HG03354 (cell line): ENCODE results near the gene LSM7.
"Not testable (repeated sequence)": the region's sequence is repeated elsewhere in the genome, so short reads cannot be mapped to it uniquely, and the experiment has no call there.

Source experiments
- ATAC-seq: cut with Tn5 transposase; IDR thresholded peaks from one replicate; pipeline ENCODE4 v1.9.1; 2021; ENCODE audit warnings: mild to moderate bottlenecking; ENCODE audit not compliant: unreplicated experiment, poor library complexity, severe bottlenecking

The LSM7 gene

DNA sequence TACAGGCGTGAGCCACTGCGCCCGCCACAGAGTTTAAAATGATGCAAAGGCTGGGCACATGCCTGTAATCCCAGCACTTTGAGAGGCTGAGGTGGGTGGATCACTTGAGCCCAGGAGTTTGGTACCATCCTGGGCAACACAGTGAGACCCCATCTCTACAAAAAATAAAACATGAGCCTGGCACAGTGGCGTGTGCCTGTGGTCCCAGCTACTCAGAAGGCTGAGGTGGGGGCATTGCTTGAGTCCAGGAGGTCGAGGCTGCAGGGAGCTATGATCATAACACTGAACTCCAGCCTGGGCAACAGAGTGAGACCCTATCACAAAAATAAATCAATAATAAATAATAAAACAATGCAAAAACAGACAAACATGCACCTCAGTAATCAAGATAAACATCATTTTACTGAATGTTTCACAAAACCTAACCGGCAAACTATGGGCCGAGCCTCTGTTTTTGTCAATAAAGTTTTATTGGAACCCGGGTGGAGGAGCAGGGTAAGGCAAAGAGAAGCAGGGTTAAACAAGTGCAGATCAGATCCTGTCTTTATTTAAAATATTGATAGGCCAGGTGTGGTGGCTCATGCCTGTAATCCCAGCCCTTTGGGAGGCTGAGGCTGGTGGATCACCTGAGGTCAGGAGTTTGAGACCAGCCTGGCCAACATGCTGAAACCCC lies 44.4 kb downstream of the LSM7 start:
- ATAC-seq: no peak

DNA sequence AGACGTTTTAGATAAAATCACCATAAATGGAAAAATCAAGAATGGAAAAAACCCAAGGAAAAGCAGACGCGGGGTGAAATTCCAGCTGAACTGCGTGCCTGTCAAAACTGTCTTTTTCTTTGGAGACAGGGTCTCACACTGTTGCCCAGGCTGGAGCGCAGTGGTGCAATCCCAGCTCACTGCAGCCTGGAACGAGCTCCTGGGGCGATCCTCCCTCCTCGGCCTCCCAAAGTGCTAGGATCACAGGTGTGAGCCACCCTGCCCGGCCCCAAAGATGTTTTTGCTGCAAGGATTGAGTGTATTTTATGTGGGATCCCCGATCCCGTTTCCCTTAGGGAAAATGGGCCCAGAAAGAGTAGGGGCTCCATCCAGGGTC lies 45.5 kb downstream of the LSM7 start:
- no peak for ATAC-seq

DNA sequence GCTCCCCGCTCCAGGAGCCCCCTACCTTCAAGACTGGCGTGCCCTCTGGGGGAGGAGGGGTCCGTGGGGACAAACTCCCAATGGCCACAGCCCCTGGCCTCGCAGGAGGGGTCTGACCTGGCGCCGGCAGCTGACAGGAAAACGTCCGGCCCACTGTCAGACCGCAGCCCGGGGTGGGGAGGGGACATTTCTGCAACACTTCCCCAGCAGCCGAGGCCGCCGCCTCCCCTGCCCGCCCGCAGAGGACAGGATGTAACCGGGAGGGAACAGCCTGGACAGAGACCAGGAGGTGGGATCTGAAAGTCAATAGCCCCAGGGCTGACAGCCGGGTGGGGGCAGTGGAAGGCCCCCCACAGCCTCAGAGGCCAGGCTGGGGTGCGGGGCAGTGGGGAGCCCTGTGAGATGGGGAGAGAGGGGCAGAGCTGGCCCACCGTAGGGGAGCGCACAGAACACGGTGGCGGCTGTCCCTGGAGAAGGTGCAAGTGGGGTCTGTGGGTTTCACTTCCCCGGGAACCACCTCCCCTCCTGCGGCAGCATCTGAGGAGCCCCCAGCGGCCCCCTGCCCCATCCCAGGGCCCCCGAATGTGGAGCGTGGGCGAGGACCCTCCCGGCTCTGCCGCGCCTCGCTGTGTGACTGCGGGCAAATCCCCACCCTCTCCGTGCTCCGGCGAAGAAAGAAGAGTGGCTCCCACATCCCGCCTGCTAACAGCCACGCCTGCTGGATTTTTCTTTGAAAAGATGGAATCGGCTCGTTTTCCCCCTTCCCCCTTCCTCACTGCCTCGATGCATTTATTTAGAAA lies 46.1 kb downstream of the LSM7 start, which contains the start of gene PEAK3:
Gene PEAK3, minus strand, starts transcription at position 114 of the 800 bp plus-strand sequence. CDS start 1,244 bp downstream, outside the sequence.
- no peak for ATAC-seq

DNA sequence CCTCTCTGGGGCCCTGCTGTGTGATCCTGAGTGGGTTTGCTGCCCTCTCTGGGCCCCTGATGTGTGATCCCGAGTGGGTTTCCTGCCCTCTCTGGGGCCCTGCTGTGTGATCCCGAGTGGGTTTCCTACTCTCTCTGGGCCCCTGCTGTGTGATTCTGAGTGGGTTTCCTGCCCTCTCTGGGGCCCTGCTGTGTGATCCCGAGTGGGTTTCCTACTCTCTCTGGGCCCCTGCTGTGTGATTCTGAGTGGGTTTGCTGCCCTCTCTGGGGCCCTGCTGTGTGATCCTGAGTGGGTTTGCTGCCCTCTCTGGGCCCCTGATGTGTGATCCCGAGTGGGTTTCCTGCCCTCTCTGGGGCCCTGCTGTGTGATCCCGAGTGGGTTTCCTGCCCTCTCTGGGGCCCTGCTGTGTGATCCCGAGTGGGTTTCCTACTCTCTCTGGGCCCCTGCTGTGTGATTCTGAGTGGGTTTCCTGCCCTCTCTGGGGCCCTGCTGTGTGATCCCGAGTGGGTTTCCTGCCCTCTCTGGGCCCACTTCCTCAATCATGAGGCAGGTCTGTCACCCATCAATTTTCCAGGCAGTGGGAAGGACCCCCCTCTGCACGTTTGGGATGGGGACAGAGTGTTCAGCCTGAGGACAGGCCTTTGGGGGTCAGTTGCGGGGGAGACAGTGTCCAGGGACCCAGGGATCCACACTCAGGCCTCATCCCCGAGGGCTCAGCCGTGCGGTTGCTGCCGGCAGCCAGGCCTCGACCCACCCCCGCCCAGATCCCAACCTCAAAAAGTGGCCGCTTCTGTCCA lies 46.9 kb downstream of the LSM7 start:
- ATAC-seq: not testable (repeated sequence)

DNA sequence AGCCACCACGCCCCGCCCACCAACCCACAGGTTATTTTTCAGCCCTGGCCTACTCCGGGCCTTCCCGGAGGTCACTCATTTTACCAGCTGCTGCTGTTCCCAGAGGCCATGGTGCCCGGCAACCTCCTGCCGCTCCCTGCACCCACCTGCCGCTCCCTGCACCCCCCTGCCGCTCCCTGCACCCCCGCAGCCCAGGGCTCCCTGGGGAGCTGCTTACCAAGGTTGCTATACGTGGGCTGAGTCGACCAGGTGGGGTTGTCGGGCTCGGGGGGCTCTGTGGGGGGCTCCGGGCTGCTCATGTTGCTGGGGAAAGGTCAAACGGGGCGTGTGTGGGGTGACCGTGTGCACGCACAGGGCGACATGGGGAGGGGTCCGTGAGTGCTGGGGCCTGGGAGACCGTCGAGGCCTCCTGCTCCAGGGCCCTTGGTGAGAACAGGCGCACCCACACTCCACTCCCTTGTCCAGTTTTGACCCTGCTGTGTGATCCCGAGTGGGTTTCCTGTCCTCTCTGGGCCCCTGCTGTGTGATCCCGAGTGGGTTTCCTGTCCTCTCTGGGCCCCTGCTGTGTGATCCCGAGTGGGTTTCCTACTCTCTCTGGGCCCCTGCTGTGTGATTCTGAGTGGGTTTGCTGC lies 47.6 kb downstream of the LSM7 start:
- ATAC-seq: no peak

DNA sequence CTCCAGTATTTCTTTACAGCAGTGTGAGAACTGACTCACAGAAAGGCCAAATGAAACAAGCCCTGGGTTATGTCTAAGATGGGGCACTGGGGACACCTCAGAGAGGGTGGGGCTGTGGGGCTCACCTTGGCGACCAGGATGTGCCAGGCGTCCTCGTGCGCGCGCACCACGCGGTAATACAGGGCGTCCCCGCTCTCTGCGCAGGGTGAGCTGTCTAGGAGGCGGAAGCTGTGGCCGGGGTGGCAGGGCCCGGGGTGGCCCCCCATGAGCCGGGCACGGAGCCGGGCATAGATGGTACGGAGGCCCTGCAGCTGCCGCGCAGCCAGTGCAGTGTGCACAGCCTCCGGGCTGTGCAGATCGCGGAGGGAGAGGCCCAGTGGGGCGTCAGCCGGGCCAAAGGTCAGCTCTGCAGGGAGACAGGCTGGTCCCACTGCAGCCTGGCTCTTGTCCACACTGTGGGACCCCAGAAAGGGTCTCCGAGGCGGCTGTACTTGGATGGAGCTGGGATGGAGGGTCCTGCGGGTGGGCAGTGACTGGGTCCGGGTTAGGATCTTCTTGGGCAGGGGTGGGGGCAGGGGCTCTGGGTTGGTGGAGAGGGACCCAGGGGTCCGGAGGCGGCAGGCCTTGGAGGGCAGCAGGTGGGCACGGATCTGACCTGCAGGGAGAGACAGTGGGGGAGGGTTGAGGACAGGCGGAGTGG lies 49.8 kb downstream of the LSM7 start:
- no peak for ATAC-seq

DNA sequence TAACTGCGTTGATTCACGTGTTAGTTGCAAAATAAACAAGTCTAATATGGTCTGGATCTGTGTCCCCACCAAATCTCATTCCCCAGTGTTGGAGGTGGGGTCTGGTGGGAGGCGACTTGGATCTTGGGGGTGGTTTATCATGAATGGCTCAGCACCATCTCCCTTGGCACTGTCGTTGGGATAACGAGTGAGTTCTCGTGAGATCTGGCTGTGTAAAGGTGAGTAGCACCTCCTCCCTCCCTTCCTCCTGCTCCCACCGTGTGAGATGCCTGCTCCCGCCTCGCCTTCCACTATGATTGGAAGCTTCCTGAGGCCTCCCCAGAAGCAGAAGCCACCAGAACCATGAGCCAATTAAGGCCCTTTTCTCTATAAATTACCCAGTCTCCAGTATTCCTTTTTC lies 51.2 kb downstream of the LSM7 start:
- ATAC-seq: no peak

DNA sequence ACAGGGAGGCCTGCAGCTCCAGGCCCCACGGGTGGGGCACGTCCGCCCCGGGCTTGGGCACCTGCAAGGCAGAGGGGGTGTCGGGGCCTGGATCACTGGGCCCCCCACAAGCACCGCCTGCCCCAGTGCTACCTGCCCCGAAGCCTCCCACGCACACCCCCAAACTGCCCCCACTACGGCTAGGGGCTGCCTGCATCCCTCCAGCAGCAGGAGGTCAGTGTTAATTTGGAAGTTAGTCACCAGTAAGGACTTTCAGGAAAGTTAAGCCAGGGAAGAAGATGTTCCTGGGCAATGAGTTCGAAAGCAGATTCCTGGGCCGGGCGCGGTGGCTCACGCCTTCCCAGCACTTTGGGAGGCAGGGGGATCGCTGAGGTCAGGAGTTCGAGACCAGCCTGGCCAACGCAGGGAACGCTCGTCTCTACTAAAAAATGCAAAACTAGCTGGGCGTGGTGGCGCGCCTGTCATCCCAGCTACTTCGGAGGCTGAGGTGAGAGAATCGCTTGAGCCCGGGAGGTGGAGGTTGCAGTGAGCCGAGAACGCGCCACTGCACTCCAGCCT lies 51.9 kb downstream of the LSM7 start:
- ATAC-seq: no peak

DNA sequence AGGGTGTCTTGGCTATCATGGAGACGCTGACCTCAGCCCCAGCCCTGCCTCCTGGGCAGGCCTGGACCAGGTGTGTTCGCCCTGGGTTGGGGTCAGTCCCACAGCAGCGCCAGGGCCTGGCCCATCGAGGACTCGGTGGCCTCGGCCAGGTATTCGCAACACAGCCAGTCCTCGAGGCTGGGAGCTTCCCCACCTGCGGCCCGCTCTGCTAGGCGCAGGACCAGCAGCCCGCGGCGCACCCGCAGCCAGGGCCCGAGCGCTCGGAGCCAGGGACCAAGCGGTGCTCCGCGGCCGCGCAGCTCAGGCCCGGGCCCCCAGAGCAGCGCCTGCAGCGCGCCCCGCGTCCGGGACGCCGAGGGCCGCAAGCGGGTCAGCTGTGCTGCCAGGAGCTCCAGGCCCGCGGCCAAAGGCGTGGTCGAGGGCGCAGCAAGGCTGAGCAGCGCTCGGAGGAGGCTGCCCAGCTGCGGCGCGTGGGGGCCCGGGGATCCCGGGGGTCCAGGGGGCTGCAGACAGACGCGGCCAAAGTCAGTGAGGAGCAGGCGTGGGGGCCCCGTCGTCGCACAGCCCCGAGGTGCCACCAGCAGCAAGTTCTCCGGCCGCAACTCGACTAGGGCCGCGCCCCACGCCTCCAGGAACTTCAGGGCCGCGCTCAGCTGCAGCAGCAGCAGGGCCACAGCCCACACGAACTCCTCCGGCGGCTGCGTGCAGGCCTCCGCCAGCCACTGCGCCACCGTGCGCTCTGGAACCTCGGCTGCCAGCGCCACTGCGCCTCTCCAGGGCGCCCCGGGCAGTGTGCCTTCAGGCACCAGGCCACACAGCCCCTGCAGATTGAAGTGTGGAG lies 52.6 kb downstream of the LSM7 start:
- no peak for ATAC-seq

DNA sequence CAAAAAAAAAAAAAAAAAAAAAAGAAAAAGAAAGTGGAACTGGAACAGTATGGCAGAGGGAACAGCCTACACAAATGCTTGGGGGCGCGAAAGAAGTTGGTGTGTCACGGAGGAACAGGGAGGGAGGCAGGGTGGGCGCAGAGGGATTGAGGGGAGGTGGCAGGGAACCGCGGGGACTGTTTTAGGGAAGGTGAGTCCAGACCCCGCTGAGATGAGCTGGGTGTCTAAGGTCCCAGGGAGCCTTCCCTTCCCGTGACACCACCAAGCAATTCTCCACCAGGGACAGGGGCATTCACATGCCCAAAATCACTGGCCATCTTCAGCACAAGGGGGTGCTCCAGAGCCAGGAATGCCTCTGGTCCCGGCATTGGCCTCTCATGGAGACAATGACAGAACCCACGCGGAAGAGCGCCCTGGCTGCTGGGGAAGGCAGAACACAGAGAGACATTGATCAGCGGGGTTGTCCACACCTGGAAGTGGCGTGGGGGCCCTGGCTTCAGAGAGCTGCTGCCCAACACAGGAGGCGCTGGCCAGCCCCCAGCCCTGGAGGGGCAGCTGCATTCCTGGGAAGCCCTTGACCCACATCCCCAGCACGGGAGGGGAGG lies 53.4 kb downstream of the LSM7 start:
- ATAC-seq: no peak

DNA sequence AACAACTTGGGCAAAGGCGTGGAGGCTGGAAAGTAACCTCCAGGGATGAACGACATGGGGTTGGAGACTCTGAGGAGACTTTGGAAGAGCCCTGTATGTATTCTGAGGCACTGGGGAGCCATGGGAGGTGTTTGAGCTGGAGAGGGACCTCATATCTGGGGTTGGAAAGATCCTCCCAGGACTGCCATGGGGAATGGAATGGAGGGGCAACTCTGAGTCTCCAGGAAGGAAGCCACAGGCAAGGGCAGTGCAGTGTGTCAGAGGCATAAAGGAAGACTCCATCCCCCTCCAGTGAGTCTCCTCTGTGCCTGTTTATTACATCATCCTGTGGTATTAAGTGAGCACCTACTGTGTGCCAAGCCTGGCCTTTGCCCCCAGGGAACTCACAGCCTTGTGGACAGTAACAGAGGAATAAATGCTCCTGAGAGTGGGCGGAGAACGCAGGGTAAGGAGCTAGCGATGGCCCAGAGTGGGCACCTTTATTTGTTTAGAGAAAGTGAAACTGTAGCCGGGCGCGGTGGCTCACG lies 54.1 kb downstream of the LSM7 start:
- no peak for ATAC-seq

DNA sequence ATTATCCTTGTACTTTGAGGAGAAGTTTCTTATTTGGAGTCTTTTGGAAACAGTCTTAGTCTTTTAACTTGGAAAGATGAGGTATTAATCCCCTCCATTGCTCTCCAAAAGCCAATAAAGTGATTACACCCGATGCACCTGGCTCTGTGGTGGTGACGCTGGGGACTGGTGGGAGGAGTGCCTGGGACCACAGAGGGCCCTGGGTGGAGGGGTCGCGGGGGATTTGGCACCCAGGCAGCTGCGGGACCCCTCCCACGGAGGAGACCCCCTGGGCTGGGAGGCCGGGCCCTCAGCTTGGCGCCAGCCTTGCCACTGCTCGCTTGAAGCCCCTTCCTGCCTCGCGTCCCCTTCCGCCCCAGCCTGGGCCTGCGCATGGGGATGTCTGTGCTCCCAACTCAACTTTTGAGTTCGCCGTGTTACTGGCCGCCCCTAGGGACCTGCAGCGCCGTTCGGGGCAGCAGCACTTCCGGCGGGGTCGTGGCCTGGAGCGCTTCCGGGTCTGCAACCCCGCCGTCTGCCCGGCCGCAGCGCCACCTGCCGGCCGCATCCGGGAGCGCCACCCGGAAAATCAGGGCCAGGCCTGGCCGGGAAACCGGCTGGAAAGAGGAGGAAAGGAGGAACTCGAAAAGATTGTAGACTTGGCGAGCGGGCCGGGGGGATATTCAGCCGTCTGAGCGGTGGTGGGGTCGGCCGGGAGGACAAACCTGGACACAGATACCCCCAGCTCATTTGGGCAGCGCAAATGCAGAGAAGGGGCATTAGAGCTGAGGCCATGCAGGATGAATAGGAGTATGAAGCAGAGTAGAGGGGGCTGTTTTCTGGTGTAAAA lies 54.8 kb downstream of the LSM7 start:
- peak; percentile 49 for ATAC-seq
